ENCODE measurements around the gene ZDHHC18.

DNA sequence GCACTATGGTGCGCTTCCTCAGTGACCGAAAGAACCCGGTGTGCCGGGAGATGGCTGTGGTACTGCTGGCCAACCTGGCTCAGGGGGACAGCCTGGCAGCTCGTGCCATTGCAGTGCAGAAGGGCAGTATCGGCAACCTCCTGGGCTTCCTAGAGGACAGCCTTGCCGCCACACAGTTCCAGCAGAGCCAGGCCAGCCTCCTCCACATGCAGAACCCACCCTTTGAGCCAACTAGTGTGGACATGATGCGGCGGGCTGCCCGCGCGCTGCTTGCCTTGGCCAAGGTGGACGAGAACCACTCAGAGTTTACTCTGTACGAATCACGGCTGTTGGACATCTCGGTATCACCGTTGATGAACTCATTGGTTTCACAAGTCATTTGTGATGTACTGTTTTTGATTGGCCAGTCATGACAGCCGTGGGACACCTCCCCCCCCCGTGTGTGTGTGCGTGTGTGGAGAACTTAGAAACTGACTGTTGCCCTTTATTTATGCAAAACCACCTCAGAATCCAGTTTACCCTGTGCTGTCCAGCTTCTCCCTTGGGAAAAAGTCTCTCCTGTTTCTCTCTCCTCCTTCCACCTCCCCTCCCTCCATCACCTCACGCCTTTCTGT is 46.0 kb upstream of the ZDHHC18 start:
- TF ChIP-seq, protein P1, sequence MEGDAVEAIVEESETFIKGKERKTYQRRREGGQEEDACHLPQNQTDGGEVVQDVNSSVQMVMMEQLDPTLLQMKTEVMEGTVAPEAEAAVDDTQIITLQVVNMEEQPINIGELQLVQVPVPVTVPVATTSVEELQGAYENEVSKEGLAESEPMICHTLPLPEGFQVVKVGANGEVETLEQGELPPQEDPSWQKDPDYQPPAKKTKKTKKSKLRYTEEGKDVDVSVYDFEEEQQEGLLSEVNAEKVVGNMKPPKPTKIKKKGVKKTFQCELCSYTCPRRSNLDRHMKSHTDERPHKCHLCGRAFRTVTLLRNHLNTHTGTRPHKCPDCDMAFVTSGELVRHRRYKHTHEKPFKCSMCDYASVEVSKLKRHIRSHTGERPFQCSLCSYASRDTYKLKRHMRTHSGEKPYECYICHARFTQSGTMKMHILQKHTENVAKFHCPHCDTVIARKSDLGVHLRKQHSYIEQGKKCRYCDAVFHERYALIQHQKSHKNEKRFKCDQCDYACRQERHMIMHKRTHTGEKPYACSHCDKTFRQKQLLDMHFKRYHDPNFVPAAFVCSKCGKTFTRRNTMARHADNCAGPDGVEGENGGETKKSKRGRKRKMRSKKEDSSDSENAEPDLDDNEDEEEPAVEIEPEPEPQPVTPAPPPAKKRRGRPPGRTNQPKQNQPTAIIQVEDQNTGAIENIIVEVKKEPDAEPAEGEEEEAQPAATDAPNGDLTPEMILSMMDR (IDR thresholded peaks at IDR 0.05), result no peak
- no peak for TF ChIP-seq POLR2A (IDR thresholded peaks at IDR 0.05)
